K562 (cell line): ENCODE data around the gene ICAM3. TPM values are rescaled to one million over a fixed set of nuclear protein-coding genes. Genes with fewer than 3 reads are reported as not detected.

Experiments used
- DEAF1 ChIP-seq: fragments of 450-650 bp; formaldehyde crosslinking; IDR thresholded peaks from 2 replicates; pipeline ENCODE4 v1.4.0; 2020; ENCODE audit warnings: mild to moderate bottlenecking, moderate library complexity
- DPF2 ChIP-seq: fragments of 450-650 bp; IDR thresholded peaks from 2 replicates; pipeline ENCODE4 v1.6.1; 2016
- GTF2E2 ChIP-seq: fragments of 200-800 bp; sonication (Bioruptor generic); IDR thresholded peaks from 2 replicates; pipeline ENCODE4 v1.6.1; 2016; ENCODE audit warnings: missing genetic modification characterization, missing compliant biosample characterization
- MAFK ChIP-seq: IDR thresholded peaks from 2 replicates; pipeline ENCODE4 v1.6.1; 2011; ENCODE audit warnings: low read length, improper control_type of control experiment
- MAX ChIP-seq: sonication (generic); formaldehyde crosslinking; IDR thresholded peaks from 2 replicates; pipeline ENCODE4 v1.9.0; 2022; ENCODE audit warnings: mild to moderate bottlenecking, missing genetic modification reagents
- NFYB ChIP-seq: IDR thresholded peaks from 2 replicates; pipeline ENCODE4 v1.6.1; 2011; ENCODE audit warnings: mild to moderate bottlenecking, moderate library complexity; ENCODE audit not compliant: insufficient read length; ENCODE audit errors: extremely low read depth
- RCOR1 ChIP-seq, 2 experiments: IDR thresholded peaks; 2 replicates each; pipeline ENCODE4 v1.6.1; 2012; ENCODE audit warnings: low read depth in 2 of 2, low read length in 2 of 2, borderline replicate concordance in 1 of 2, improper control_type of control experiment in 1 of 2
- SIRT6 ChIP-seq: IDR thresholded peaks from one replicate; pipeline ENCODE4 v1.6.1; 2012; ENCODE audit warnings: low read depth, mild to moderate bottlenecking, control low read depth, inconsistent platforms, low read length, moderate library complexity
- SMAD1 ChIP-seq: fragments of 150-350 bp; IDR thresholded peaks from 2 replicates; pipeline ENCODE4 v1.6.1; 2014; ENCODE audit warnings: low read length, low read depth; ENCODE audit not compliant: partially characterized antibody
- SMARCB1 ChIP-seq: IDR thresholded peaks from 2 replicates; pipeline ENCODE4 v1.6.1; 2011; ENCODE audit warnings: improper control_type of control experiment, low read depth; ENCODE audit not compliant: insufficient read length
- SMC3 ChIP-seq: conservative IDR thresholded peaks from 2 replicates; pipeline ENCODE4 v1.6.1; 2011; ENCODE audit warnings: low read depth, low read length, improper control_type of control experiment; ENCODE audit not compliant: insufficient read depth
- TBP ChIP-seq: optimal IDR thresholded peaks from 2 replicates; pipeline ENCODE3; 2011; ENCODE audit warnings: low read depth, low read length, improper control_type of control experiment
- TSC22D4 ChIP-seq: fragments of 450-650 bp; IDR thresholded peaks from 2 replicates; pipeline ENCODE4 v1.6.1; 2016; ENCODE audit warnings: missing genetic modification characterization, missing biosample characterization, control low read depth
- TSHZ1 ChIP-seq: fragments of 250-450 bp; sonication (Bioruptor Pico); IDR thresholded peaks from 2 replicates; pipeline ENCODE4 v1.4.0; 2020; ENCODE audit warnings: mild to moderate bottlenecking, moderate library complexity
- YBX1 ChIP-seq: fragments of 450-650 bp; IDR thresholded peaks from 2 replicates; pipeline ENCODE4 v1.7.1; 2016; ENCODE audit warnings: mild to moderate bottlenecking
- ZBTB26 ChIP-seq: fragments of 450-650 bp; formaldehyde crosslinking; IDR thresholded peaks from 2 replicates; pipeline ENCODE4 v1.4.0; 2022; ENCODE audit warnings: missing genetic modification characterization
- ZFP36 ChIP-seq: fragments of 150-350 bp; IDR thresholded peaks from 2 replicates; pipeline ENCODE4 v1.6.1; 2018; ENCODE audit warnings: low read length, low read depth; ENCODE audit not compliant: partially characterized antibody
- ZMIZ1 ChIP-seq, 2 experiments: fragments of 150-350 bp in 1 of 2; IDR thresholded peaks; 2 replicates each; pipeline ENCODE4 v1.6.1; 2012 to 2016; ENCODE audit warnings: low read depth in 2 of 2, low read length in 2 of 2, mild to moderate bottlenecking in 1 of 2, moderate library complexity in 1 of 2
- ZNF134 ChIP-seq: fragments of 250-450 bp; sonication (Bioruptor Pico); conservative IDR thresholded peaks from 2 replicates; pipeline ENCODE4 v1.4.0; 2020
- ZNF311 ChIP-seq: fragments of 250-450 bp; sonication (Bioruptor Pico); IDR thresholded peaks from 2 replicates; pipeline ENCODE4 v1.4.0; 2020; ENCODE audit warnings: mild to moderate bottlenecking, moderate library complexity
- polyA plus RNA-seq, 8 experiments: library from polyadenylated mRNA; depleted of rRNA in 4 of 8; stranded (reverse) in 5 of 8; unstranded in 3 of 8; fragments of >200 nt; fragmentation: Nextera tagmentation in 2 of 8; fragmentation: Illumina TruSeq in 1 of 8; extraction: Ambion mirVana in 2 of 8; extraction: Trizol in 1 of 8; gene quantifications; 2 replicates each; pipeline versions ENCODE4 v1.2.1 to v1.2.3, GENCODE V29; 2011 to 2014; ENCODE audit warnings: inconsistent platforms in 1 of 8, missing spikeins in 1 of 8
- total RNA-seq, 7 experiments: library from RNA; depleted of rRNA in 6 of 7; stranded (reverse); fragments of >200 nt in 6 of 7; fragmentation: Illumina TruSeq in 2 of 7; extraction: Trizol in 2 of 7; gene quantifications; 2 replicates each; pipeline versions ENCODE4 v1.2.1 to v1.2.3, GENCODE V29; 2011 to 2021; ENCODE audit warnings: low replicate concordance in 1 of 7

Gene ICAM3
- total and polyA plus RNA-seq, 9 of the 15 experiments (the other 6 are each of a cell fraction or from before 2014, with no cell fraction given) = 6.5 to 39.5 (median 24.2) TPM

- TF ChIP-seq ZMIZ1 (IDR thresholded peaks at IDR 0.05; ENCODE audit: low read depth in 2 of 2, low read length in 2 of 2) (0 out of 4 replicates have a peak, but pooled peaks of 1 of the 2 experiments have one; percentile 24), TSC22D4 (tag) (no peak), SIRT6 (peak; percentile 15), ZBTB26 (no peak), YBX1 (no peak), DPF2 (no peak), SMC3 (peak; percentile 95), ZNF311 (CRISPR knock-in tag) (no peak), SMARCB1 (no peak), NFYB (no peak), RCOR1 (IDR thresholded peaks at IDR 0.05; ENCODE audit: borderline replicate concordance in 1 of 2, low read depth in 2 of 2, low read length in 2 of 2) (peak in 1 of 2 experiments; percentile 51; a peak in 2 of 4 replicates), MAX (no peak), TSHZ1 (CRISPR knock-in tag) (no peak), DEAF1 (peak; percentile 85), MAFK (no peak; the same call in 1 of the 2 replicates), ZNF134 (CRISPR knock-in tag) (no peak), TBP (no peak), SMAD1 (no peak), GTF2E2 (no peak), ZFP36 (no peak)
Measured at GRCh38 chr19:10388957-10389356, 49.5 kb upstream of the ICAM3 start (continued).
